Aortic smooth muscle cell (primary cell): ENCODE results near the gene KIF6. TPM values are rescaled to one million over a fixed set of nuclear protein-coding genes. Genes with fewer than 3 reads are reported as not detected.

ENCODE experiments used
- total RNA-seq: library from RNA; depleted of rRNA; stranded (reverse); fragments of >200 nt; gene quantifications from 2 replicates; pipeline ENCODE4 v1.2.3, GENCODE V29; 2014

KIF6 gene, protein sequence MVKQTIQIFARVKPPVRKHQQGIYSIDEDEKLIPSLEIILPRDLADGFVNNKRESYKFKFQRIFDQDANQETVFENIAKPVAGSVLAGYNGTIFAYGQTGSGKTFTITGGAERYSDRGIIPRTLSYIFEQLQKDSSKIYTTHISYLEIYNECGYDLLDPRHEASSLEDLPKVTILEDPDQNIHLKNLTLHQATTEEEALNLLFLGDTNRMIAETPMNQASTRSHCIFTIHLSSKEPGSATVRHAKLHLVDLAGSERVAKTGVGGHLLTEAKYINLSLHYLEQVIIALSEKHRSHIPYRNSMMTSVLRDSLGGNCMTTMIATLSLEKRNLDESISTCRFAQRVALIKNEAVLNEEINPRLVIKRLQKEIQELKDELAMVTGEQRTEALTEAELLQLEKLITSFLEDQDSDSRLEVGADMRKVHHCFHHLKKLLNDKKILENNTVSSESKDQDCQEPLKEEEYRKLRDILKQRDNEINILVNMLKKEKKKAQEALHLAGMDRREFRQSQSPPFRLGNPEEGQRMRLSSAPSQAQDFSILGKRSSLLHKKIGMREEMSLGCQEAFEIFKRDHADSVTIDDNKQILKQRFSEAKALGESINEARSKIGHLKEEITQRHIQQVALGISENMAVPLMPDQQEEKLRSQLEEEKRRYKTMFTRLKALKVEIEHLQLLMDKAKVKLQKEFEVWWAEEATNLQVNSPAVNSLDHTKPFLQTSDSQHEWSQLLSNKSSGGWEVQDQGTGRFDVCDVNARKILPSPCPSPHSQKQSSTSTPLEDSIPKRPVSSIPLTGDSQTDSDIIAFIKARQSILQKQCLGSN
- total RNA-seq = 0.13 and 0.19 TPM in 2 replicates

DNA sequence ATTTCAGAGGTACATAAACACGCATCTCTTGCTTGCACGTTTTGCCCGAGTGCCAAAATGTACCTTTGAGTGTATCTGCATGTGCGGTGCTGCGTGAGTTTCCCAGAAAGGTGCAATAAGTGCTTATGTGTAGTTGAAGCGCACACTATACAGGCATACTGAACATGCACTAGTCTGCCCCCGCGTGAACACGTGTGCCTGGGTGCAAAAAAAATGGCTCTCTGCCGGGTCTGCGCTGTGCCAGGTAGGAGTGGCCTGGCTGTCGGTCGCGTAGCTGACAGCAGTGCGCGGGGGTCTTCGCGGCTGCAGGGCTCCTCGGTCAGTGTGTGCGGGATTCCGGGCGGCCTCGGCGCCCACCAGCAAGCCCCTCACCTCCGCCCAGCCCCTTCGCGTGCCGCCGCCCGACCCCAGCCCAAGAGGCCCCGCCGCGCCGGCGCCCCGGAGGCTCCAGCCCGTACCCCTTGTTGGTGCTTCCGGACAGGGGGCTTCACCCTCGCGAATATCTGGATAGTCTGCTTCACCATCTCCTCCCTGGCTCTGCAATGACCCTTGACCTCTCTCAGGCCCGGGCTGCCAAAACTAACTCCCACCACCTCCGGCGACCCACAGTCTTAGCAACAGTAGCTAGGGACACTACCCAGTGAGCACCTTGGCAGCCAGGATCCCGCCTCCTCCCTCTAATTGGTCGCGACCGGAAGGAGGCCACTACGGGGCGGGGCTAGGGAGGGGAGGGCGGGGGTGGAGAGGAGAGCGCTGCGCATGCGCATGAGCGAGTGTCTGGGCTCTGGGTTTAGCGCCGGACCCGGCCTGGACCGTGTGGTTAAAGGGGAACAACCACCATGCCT lies at the start of gene KIF6:
KIF6 (minus strand) TSS at position 622 of the 845 bp plus-strand sequence; CDS start at position 524, 98 bp downstream.

DNA sequence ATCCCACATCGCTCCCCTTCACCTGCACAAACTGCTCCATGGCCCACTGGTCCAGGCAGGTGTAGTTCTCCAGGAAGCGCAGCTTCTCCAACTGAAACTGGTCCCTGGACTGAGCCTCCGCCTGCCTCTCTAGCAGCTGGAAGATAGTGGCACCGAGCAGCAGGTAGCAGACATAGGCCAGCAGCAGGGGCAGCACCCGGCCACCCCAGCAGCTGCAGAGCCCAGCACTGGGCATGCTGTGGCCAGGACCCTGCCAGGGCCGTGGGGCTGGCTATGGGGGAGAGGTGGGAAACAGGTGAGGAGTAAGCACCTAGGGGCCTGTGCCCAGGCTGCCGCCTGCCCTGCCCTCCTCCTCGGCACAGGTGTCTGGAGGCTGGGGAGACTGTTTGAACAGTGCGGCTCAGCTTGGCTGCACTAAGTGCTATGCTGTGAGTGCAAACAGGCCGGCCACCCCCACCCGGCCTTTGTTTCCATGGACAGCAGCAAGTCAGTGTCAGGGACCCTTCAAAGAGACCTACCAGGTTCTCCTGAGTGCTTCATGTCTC lies 402.8 kb downstream of the KIF6 start, which contains the start of gene KCNK16:
KCNK16 (minus strand) TSS at position 397 of the 545 bp plus-strand sequence; CDS start at position 235, 162 bp downstream.

DNA sequence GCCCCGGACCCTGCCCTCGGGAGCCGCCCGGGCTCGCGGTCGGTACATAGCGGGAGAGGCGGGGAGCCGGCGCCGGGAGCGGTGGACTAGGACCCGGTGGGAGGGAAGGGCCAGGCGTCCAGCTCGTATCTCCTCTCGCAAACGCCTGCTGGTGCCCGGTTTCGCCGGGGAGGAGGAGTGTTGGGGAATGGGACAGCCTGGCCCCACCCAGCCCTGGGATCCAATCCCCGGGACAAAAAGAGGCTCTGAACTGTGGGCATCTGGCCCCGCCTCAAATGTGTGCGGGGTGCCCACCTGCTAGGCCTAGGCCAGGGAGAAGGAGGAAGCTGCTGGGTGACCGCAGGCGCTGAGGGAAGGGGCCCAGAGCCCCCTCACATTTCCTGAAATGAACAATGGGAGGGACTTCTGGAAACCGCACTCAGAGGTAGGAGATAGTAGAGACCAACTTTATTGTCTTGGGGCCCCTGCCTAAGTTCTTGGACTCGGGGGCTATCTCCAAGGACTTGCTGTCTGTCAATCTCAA lies 410.9 kb downstream of the KIF6 start, which contains the start of gene KCNK17:
KCNK17 (minus strand) TSS at position 147 of the 523 bp plus-strand sequence; CDS start at position 48, 99 bp downstream.

Other genes with a start within 250 kb of the KIF6 start
- 13.6 and 17.7 TPM in 2 replicates for gene DAAM2, start 67.0 kb upstream of the KIF6 start, total RNA-seq
- 10.7 and 11.1 TPM in 2 replicates for gene MOCS1, start 209.1 kb upstream of the KIF6 start, total RNA-seq